Inferior parietal cortex (tissue), 1 donor: Measurements from ENCODE around the gene PRR5L.
"Not testable (repeated sequence)": the region's sequence is repeated elsewhere in the genome, so short reads cannot be mapped to it uniquely, and the experiment has no call there.

Experiments used
- DNase-seq: peaks from one replicate; pipeline ENCODE4 v3.0.0-alpha.2; 2016; ENCODE audit errors: extremely low spot score

The PRR5L gene

DNA sequence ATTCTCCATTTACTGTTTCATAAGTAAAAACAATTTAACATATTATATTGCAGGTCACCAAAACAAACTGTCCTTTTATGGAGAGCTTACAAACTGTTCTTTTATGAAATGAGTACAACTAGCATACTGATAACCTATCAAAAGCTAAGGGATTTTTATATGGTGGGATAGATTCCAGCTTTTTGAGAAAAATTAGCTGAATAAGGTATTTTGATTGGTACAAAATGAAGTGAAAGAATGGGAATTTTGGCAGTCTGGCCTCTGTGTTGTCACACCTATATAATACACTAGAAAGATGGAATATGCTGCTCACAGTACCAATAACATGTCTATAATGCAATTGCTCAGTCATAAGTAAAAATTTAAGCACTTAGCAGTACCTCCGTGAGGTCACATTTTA, 202.6 kb downstream of the PRR5L start:
- DNase-seq = no peak

DNA sequence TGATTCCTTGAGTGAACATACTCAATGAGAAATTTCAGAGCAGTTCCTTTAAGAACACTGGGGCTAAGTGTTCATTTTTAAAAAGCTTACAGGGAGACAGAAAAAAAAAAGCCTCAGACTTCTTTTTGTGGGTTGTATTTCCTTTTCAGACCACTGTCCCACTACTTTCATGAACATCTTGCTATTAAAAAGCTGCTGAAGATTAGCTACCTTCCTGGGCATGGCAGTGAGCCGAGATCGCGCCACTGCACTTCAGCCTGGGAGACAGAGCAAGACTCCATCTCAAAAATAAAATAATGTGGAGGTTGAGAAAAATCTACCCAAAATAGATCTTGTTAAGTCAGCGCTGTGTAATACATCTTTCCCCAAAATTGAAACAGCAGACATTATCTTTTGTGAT, 203.2 kb downstream of the PRR5L start:
- no peak for DNase-seq

DNA sequence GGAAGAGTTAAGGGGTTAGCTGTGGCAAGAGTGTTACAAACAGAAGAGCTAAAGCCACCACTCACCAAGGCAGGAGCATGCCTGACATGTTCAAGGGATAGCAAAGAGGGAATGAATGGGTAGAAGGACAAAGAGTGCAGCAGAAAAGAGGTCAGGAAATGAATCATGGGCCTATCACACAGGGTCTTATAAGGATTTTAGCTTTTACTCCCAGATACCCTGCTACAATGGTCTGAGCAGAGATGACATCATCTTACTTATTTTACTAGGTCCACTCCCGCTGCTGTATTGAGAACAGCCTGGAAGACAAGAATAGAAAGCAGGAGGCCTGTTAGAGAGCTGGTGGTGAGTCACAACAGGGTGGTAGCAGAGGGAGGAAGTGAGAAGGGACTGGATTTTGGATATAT, 204.2 kb downstream of the PRR5L start:
- peak; percentile 53 for DNase-seq

DNA sequence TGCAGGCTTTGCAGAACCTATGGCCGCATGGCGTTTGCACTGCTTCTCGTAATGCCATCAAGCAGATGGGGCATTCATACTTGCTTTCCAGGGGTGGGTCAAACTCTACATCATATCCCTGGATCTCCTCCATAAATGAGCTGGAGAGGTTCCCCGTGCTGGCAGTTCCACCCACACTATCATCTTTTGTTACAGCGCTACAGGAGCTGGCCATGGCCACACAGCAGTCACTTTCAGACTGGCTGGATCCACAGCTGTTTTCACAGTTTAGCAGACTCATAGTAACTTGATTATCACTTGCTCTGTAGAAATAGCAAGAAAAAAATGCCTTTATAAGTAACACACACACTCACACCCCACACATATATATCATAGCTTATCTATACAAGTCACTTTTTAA, 205.1 kb downstream of the PRR5L start:
- peak; percentile 53 for DNase-seq

DNA sequence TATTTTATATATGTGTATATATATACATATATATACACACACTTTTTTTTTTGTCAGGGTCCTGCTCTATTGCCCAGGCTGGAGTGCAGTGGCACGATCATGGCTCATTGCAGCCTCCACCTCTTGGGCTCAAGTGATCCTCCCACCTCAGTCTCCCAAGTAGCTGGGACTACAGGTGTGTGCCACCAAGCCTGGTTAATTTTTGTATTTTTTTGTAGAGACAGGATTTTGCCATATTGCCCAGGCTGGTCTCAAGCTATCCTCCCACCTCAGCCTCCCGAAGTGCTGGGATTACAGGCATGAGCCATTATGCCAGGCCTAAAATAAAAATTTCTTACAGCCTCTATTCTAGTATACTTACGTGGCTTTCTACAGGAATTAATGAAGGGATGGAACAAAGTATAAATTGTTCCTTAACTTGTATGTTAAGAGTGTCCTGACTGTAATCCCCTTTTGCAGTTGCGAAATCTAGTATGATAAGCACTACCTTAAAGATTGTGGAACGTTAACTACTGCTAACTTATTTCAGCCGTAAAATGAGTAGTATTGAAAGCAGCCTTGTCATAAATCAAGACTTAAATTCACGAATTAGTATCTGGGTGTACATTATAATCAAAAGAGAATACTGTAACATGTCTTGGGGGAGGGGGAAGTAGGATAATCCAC, 211.9 kb downstream of the PRR5L start:
- no peak for DNase-seq

DNA sequence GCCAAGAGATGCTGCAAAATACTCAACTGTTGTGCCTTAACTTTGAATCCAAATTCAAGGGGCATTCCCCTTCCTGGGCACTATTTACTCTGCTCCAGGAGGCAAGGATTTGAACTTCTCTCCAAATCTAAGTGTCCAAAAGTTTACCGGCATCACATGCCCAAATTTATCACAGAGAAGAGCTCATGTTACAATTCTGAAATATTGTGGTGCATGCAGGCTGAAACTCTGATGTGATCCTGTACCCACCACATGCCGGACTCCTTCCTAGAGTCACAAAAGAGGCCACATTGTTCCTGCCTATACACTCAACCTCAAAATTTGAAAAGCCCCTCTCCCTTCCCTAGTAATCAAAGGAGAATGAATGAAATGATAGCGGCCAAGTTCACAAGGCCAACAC, 212.7 kb downstream of the PRR5L start:
- DNase-seq = no peak

DNA sequence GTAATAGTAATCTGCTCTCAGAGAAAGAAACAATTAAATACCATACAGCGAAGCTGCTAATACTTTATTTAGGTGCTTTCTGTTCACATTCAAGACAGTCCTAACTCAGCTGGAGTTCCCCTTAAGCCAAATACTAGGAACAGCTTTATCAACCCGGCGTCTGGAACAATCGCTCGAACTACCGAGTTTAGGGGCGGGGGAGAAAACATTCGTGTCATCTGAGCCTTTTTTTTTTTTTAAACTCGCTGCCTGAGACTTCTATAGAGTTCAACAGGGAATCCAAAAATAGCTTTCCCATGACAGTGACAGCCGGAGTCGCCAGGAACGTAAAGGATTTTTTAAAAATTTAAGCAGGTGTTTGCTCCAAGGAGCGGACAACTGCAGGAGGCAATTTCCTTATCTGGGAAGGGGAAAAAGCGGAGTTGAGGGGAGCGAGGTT, 213.1 kb downstream of the PRR5L start:
- no peak for DNase-seq

DNA sequence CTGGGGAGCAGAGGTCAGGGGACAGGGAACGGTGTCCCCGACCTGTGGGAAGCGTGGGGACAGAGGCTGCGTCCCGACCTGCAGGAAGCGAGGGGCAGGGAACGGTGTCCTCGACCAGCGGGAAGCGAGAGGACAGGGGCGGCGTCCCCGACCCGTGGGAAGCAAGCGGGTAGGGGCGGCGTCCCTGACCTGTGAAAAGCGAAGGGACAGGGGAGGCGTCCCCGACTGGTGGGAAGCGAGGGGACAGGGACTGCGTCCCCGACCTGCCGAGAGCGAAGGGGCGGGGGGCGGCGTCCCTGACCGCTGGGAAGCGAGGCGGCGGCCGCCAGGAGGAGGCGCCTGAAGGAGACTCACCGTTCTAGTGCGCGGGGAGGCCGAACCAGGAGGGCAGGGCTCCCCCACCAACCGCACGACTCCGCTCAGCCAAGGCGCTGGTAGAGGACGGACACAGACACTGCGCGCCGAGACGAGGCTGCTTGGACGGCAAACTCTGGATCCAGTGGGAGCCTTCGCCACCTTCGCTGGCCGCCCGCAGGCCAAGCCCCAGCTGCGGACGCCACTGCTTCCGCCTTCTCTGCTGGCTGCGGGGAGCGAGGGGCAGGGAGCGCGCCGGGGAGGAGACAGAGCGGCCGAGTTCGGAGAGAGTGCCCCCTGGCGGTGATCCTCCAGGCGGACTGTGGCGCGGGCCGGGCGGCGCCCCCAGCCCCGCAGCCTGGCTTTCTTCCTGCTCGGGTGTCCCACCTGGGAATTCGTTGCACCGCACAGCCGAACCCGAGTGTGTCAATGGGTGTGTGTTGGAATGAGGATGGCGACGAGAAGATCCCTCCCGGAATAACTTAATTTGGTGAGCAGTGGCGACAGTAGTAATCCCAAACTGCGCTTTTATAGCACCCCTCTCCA, 213.9 kb downstream of the PRR5L start, which contains the start of gene TRAF6:
TSS of gene TRAF6 (minus strand) at position 579 of the 900 bp plus-strand sequence. CDS start 8,757 bp downstream, outside the sequence.
- peak; percentile 87 for DNase-seq

DNA sequence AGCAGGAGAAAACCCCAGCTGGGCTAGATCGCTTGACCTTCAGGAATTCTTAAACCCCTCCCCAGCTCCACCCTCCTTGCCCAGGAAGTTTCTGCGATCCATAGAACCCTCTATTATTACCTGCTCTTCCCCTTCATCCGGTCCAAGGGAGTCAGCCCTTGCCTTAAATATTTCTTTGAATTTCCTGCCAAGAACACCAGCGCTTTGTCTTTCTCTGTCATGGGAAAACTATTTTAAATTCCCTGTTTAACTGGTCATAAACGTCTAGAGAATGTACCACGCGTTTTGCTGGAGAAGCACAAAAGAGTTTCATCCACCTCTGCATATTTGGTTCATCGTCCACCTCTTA, 214.5 kb downstream of the PRR5L start:
- DNase-seq = no peak

DNA sequence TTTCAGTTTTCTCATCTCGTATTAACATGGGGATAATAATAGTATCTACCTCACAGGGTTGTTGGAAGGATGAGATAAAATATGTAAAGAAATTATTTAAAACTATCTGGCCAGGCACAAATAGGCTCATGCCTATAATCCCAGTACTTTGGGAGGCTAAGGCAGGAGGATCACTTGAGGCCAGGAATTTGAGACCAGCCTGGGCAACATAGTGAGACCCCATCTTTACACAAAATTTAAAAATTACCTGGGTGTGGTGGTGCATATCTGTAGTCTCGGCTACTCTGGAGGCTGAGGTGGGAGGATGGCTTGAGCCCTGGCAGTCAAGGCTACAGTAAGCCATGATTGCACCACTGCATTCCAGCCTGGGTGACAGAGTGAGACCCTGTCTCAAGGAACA, 215.0 kb downstream of the PRR5L start:
- DNase-seq = not testable (repeated sequence)

DNA sequence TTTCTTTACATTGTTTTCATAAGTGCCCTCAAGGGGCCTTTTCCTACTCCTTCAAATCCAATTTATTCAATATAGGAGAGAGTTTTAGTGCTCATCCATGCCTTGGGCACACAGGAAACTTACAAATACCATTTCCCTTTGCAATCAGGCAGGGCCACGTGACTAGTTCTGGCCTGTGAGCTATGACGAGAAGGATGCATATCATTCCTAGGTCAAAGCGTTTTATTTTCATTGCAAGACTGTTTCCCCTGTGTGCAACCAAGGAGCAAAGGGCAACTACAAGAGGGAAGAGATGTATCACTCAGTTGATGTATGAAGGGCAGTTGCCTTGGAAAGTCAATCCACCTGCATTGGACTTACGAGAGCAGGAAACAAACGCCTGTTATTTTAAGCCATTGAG, 215.9 kb downstream of the PRR5L start:
- no peak for DNase-seq

DNA sequence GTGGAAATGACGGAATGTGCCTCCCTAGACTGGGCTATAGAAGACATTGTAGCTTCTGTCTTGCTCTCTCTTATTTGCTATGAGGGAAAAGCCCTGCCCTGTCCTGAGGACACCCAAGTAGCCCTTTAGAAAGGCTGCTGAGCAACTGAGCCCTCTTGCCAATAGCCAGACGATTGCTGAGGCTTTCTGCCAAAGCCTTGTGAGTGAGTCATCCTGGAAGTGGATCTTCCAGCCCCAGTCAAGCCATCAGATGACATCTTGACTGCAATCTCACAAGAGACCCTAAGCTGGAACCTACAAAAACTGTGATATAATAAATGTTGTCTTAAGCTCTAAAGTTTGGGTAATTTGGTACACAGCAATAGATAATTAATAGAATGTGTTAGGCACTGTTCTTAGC, 217.9 kb downstream of the PRR5L start:
- no peak for DNase-seq
